GM18498 (cell line): ENCODE results near the gene UQCR10.
A peak's percentile ranks its signal among the peaks of the same experiment; 100 is the strongest.

Experiments used
- ATAC-seq: cut with Tn5 transposase; IDR thresholded peaks from one replicate; pipeline ENCODE4 v1.9.1; 2021; ENCODE audit warnings: mild to moderate bottlenecking, moderate library complexity; ENCODE audit not compliant: unreplicated experiment

UQCR10 gene

DNA sequence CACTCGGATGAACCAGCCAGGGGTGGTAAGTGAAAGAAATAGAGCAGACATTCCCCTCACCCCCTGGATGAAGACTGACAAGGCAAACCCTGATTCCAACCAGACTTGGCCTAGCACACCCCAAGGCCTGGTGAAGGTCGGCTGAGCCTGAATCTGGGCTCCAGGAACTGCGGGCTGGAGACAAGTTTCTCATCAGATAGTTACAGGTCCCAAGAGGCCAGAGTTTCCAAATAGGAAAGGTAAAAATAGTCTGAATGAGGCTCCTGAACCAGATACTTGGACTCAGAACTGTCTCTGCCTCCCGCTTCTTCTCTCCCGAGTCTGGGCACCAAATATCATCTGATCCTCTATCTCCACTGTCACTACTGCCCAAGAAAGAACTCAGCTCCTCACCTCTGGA is 8.2 kb upstream of the UQCR10 start:
- ATAC-seq, result no peak

DNA sequence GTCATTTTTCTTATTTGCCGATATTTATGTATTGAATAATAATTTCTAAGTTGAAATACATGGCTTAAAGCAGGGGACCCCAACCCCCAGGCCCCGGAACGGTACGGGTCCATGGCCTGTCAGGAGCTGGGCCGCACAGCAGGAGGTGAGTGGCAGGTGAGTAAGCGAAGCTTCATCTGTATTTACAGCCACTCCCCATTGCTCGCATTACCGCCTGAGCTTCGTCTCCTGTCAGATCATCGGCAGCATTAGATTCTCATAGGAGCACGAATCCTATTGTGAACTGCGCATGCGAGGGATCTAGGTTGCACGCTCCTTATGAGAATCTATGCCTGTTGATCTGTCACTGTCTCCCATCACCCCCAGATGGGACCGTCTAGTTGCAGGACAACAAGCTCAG is 4.9 kb upstream of the UQCR10 start:
- ATAC-seq, result no peak

DNA sequence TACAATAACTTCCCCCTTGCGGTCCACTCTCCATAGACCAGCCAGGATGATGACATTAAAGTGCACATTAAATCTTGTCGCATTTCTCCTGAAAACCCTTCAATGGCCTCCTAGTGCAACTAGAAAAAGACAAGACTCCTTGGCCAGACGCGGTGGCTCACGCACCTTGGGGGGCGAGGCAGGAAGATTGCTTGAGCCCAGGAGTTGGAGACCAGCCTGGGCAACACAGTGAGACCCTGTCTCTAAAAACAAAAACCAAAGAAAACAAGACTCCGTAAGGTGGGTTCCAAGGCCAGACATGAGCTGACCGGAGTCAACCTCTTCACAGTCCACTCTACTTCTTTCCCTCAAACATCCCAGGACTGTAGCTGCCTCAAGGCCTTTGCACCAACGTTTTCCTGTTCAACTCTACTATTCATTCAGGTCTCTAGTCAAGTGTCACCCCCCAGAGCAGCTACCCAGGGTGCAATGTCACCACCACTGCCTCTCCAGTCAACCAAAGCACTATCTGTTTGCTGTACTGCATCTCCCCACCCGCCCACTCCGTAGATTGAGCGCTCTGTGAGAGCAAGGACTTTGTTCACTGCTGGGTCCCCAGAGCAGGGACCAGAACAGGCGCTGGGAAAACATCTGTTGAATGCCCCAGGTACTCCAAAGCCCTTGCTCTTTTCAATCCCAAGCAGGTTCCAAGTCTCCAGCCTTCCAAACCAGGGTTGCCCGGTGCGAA is 1.1 kb upstream of the UQCR10 start:
- peak; percentile 23 for ATAC-seq

DNA sequence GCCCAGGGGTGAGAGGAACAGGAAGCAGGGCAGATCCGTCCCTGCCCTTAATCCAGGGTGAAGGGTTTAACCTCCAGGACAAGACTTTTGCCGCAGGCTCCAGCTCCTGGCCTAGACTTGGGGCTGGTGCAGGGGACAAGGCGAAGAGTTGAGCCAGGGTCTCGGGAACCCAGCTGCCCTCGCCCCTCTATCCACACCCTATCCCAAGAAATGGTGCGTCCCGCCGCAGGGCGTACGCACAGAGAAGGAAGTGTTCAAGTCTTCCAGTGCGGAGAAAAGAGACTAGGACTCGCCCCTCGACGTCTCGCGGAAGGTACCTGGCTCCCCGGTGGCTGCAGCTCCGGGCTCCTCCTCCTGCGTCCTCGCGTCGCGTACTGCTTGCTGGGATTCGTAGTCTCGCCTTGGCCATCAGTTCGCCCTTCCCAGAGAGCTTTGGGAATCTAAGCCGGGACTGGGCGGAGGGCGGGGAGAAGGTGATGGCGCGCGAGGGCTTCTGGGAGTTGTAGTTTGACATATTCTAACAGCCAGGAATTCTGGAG is 468 bp upstream of the UQCR10 start, which contains the start of gene ZMAT5:
Gene ZMAT5, minus strand, starts transcription at position 376 of the 539 bp plus-strand sequence. CDS start 18,463 bp downstream, outside the sequence.
- peak; percentile 87 for ATAC-seq

DNA sequence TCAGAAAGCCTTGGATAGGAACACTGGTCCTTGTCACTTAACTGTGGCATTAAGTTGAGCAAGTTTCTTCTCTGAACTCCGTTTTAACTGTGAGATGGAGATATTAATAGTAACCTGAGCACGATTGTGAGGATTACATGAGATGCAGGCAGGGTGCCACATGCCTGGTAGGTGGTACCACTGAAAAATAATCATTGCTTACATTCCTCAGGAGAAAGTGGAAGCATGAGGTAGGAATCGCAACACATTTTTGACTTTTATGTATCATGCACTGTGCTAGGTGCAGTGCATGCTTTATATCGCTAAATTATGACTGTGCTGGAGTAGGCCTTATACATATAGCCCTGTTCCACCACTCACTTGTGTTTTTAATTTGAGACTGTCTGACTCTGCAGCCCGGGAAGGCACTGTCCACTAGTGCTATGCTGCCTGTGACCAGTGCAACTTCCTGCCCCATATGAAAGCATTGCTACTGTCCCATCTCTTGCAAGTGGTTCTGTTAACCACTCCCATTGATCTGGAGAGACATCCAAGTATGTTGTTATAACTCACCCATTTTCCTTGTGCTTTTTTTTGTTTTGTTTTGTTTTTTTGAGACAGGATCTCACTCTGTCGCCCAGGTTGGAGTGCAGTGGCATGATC is 1.0 kb downstream of the UQCR10 start:
- no peak for ATAC-seq

DNA sequence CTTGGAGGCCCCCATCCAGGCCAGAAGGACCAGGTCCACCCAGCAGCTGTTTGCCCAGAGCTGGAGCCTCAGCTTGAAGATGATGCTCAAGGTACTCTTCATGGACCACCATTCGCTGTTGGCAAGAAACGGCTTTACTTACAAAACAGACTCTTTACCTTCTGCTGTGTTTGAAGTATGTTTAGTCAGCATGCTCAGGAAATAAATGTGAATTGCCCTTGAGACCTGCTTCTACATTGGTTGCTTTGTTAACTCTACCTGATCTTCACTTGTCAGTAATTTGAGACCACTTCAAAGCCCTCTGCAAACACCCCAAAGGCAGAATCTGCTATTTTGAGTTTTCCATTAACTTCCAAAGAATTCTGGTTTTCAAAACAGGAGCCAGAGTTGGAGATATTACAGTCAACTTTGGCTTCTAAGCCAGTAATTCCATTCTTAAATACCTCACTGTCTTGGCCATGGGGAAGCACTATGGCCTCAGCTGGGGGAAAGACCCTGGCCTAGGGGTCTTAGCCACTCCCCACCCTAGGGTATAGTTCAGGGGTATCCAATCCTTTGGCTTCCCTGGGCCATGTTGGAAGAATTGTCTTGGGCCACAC is 2.7 kb downstream of the UQCR10 start:
- no peak for ATAC-seq

DNA sequence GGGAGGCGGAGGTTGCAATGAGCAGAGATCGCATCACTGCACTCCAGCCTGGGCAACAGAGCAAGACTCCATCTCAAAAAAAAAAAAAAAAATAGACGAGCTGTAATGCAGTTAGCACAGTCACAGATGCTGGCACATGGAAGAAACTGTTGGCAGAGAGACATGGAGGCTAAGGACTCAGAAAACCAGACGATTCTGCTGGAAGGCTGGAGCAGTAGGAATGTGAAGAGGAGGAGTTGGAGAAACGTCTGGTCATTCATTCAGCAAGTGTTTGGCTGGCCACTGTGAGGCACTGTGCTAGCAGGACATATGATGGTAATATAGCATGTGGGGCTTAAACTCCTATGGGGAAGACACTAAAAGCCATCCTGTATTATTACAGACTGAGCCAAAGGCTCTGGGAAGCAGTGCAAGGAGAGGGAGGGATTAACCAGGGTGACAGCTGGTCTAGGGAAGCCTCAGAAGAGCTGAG is 5.0 kb downstream of the UQCR10 start:
- no peak for ATAC-seq

DNA sequence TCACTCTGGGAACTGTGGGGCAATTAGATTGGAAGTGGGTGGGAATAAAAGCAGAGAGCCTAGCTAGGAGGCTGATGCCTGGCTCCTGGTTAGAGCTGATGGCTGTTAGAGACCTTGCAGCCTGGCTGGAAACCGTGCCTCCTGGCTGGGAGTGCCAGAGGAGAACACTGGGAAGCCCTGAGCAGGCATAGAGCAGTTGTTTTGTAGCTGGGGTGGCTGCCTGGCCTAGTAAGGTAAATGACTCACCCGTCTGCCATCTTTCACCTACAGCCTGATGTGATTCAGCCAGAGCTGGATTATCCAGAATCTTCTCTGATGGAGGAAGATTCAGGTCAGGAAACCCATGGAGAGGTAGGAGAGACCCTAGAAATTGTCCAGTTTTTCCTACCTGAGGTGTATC is 6.1 kb downstream of the UQCR10 start:
- no peak for ATAC-seq

DNA sequence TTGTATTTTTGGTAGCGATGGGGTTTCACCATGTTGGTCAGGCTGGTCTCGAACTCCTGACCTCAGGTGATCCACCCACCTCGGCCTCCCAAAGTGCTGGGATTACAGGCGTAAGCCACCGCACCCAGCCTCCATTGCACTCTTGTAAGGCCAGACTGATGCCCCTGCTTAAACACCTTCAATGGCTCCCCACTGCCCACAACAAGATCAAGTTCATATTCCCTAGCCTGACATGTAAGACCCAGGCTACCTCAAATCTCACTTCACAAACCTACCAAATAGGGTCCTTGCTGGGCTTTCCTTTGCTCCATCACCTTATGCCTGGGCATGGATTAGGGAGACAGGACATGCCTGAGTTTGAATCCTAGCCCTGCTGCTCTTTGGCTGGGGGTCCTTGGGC is 13.1 kb downstream of the UQCR10 start:
- ATAC-seq, result no peak

DNA sequence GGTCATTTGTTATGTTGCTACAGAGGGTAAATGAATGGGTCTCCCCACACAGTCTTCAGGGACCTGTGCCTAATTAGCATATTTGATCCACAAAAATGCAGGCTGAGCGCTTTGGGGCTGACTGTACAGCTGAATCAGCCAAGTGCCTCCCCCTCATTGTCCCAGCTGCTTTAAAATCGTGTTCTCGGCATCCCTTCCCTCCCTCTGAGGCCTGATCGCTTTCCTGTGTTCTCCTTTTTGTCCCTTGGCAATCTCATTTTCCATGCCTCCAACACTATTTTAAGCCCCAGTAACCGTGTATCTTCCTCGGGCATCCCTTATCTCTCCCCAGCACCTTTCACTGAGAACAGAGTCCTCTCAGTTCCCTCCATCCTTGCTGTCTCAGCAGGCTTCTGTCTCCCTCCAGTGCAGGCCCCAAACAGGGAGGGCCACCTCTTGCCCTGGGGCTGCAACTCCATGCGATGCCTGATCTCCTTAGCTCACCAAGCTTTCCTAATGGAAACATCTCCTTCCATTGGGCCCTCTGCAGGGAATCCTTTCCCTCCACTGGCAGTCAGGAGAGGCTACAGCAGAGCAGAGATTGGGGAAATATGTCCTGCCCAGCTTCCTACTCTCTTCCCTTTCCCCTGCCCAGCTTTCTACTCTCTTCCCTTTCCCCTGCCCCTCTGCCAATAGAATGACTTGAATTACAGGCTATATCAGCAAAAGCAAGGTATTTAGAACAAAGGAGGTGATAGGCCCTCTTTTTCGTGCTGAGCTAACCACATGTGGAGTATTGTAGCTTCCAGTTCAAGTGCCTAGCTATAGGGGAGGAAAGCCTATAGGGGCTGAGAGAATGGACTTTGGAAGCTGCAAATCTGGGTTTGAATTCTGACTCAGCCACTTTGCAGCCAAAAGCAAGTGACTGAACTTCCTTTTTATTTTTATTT is 13.8 kb downstream of the UQCR10 start:
- no peak for ATAC-seq

DNA sequence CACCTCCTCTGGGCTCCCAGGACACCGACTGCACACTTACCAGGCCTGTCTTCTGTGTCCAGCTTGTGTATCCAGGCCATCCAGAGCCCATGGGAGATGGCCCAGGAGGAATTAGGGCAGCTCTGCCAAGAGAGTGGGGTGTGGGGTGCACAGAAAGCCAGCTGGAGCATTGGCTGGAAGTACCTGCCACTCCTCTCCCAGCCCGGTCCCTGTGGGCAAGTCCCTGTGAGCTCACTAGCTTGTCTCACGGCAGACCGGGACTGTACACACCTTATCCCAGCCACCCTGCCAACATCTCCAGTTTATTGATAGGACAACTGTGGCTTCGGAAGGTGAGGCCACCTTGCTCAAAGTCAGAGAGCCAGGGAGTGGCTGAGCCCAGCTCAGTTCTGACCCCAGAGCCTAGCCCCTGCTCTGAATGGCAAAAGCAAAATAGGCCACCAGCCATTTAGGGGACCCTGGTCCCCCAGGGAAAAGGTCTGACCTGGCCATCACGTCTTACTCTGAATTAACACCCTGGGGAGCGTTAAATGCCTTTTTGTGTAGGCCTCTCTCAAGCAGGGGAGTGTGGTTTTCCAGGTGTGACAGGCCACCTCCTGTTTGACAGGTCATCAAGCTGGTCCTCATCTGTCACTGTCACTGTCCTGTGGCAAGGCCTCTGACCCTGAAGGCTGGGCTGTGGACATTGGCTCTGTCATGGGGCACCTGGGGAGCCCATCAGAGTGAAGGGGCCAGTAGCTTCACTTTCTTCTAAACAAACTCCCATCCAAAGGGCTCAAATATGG is 15.1 kb downstream of the UQCR10 start:
- ATAC-seq, result no peak

DNA sequence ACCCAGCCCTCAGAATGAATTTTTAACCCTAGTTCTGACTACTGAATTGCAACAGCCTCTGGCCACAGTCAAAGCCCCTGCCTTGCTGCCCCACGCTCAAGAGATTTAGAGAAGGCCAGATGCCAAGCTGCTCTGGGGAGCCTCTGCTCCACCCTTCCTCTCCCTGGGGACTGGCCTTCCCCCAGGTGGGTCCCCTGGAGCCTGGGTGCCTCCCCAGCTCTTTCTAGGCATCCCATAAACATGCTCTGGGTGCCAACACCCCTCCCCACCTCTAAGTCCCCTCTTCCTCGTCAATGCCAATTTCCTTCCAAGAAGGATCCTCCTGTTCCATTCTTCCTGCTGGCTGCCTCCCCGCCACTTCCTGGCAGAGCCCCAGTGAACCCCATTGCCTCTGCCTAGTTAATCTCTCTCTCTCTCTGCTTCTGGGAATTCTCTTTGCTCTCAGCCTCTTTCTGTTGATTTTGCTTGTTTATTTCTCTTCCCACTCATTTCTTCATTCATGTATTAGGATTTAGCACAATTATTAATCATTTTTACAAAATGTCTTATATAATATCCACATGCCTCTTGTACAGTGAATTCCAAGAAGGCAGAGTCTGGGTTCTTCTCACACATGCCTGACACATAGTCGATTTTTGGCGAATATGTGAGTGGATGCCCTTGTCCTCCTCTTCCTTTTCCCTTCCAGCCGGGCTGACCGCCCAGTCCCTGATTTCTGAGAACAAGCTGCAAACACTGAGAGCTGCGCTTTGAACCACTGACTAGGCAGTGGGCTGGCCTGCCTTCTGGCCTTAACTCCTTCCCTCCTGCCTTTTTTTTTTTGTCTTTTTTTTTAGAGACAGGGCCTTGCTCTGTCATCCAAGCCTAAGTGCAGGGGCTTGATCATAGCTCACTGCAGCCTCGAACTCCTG is 17.5 kb downstream of the UQCR10 start:
- ATAC-seq, result no peak

DNA sequence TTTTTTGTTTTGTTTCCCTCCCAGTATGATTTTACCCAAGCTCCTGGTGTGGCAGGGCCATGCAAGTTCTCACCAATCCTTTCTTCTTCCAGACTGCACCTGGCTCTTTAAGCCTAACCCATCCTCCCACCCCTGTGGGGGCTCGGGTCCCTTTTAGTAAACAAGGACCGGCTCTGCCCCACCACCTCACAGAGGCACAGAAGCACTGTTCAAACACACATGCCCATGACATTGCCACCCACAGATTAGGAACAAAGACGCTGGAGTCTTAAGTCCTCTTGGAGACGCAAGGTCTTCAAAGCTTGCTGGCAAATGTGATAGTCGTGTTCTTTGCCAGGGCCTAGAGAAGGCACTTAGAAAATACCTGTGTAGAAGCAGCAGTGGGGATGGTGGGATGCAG is 18.9 kb downstream of the UQCR10 start:
- no peak for ATAC-seq

DNA sequence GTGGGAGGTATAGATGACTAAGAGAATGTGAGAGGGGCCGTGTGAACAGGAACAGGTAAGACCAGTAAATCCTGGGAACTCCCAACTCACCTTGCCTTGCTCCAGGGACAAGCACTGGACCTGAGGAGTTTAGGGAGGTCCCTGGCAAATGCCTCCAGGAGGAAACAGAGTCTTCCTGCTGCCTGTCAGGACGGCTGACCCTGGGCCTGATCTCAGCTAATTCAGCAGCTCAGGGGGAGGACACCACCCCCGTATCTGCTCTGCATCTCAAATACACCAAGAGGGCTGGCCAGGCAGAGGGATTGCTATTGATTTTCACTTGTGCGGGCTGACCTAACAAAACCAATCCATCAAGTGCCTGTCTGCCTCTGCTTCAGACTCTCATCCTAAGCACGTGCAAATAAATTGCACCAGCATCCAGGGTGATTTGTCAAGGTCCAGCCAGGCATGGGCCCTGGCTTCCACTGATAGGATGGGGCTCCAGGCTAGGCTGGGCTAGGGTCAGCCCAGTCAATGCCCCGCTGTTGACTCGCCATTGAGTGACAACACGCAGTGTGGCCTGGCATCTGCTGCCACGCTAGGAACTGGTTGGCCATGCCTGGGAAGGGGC is 20.3 kb downstream of the UQCR10 start:
- ATAC-seq, result no peak

DNA sequence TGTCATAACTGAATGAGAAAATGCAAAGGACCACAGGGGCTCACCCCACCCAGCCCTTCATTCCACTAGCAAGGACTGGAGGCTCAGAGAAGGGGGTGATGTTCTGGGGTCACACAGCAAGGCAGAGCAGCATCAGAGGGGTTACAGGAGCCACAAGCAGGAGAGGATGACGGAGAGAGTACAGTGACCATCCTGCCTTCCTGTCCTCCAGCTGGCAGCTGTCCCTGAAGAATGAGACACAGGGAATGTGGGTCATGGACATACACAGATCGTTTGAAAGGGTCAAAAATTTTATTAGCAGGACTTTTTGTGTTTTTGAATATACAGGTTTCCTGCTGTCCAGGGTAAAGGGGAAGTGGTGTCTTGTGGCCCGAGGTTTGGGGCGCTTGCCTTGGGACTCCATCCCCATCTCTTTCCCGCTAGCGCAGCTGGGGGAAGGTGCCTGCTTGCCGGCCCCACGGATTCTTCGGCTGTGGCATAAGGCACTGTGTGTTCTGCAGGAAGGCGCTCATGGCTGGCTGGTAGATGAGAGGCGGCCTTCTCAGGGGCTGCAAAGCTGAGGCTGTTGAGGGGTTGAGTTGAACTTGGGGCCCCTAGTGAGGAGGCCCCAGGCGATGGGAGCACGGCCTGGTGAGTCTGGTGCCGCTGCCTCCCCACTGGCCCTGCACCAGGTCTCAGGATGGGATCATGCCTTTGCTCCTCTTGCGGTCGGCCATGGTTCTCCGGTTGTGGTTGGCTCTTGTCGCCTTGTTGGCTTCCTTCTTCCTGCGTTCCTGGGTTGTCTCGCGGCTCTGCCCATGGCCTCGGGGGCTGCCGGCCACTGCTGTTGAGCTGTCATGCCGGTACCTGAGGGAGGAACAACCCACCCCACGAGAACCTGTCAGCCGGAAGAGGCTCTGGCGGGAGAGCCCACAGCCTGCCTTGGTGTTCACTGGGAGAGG is 21.4 kb downstream of the UQCR10 start:
- no peak for ATAC-seq

DNA sequence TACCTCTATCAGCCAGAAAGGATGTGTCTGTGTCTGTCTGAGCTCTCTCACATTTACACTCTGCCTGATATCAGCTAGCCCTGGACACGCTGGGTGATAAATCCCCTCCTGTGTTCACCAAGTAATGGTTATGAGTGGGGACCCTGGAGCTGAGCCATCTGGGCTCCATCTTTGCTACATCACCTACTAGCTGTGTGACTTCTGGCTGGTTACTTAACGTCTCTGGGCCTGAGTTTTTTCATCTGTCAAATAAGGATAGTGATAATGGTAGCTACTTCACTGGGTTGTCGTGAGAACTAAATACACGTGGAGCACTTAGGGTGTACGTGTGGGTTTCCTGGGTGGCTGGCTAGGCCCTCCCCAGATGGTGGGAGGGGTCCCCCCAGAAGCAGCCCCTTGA is 22.9 kb downstream of the UQCR10 start:
- no peak for ATAC-seq

DNA sequence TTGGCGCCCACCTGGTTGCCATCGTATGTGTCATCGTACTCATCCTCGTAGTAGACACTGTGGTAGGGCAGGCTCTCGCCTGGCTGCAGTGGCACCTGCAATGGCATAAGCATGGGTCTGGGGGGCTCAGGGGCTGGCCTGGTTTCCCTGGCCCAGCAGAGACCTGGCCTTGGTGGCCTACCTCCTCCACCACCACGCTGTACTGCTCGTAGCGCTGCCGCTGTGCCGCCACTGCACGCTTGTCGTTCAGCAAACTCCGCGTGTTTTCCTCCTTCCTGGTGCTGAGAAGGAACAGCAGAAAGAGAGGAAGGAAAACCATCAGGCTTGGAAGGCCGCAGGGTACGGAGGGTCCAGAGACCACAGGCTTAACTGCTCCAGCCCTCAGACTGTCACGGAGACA is 26.2 kb downstream of the UQCR10 start:
- ATAC-seq, result no peak
